Ascending aorta (tissue), 2 donors: ENCODE data around the gene SPAM1. TPM values are rescaled to one million over a fixed set of nuclear protein-coding genes. Genes with fewer than 3 reads are reported as not detected.
"Not testable (repeated sequence)": the region's sequence is repeated elsewhere in the genome, so short reads cannot be mapped to it uniquely, and the experiment has no call there.

ENCODE experiments used
- DNase-seq, 2 donors: peaks; one replicate each; pipeline ENCODE4 v3.0.0-alpha.2; 2019; ENCODE audit warnings: low spot score in 2 of 2
- H3K27ac ChIP-seq, 2 donors: fragments of 200-600 bp; sonication (generic); one replicate each; pipeline ENCODE4 v1.5.1; 2016 to 2017; ENCODE audit warnings: mild to moderate bottlenecking in 1 of 2
- H3K27me3 ChIP-seq: fragments of 200-600 bp; sonication (generic); one replicate; pipeline ENCODE4 v1.5.1; 2017
- H3K36me3 ChIP-seq, 2 donors: fragments of 200-600 bp; sonication (generic); one replicate each; pipeline ENCODE4 v1.5.1; 2016
- H3K4me1 ChIP-seq, 2 donors: fragments of 200-600 bp; sonication (generic); one replicate each; pipeline ENCODE4 v1.5.1; 2016 to 2017; ENCODE audit warnings: mild to moderate bottlenecking in 1 of 2
- H3K4me3 ChIP-seq, 2 donors: fragments of 200-600 bp; sonication (generic); one replicate each; pipeline ENCODE4 v1.5.1; 2016 to 2017; ENCODE audit warnings: mild to moderate bottlenecking in 1 of 2
- H3K9me3 ChIP-seq, 2 donors: fragments of 200-600 bp; sonication (generic); one replicate each; pipeline ENCODE4 v1.5.1; 2016
- intact Hi-C: fragments of 100-400 bp; cut with DNase I; formaldehyde crosslinking; loops from one replicate; pipeline ENCODE4 v1.15.1; 2023
- total RNA-seq: library from RNA; depleted of rRNA; stranded (reverse); fragments of >200 nt; gene quantifications from one replicate; pipeline ENCODE4 v1.1.0, GENCODE V29; 2016
- TF ChIP-seq, protein P1 (sequence below), 3 experiments: fragments of 200-600 bp in 2 of 3; fragments of 450-650 bp in 1 of 3; sonication (generic) in 2 of 3; IDR thresholded peaks; one replicate each; pipeline ENCODE4 v1.5.1; 2016 to 2019; ENCODE audit warnings: antibody characterized with exemption in 3 of 3, mild to moderate bottlenecking in 1 of 3, moderate library complexity in 1 of 3

SPAM1 gene
- total RNA-seq, 1 donor from 2014 or later: not detected

DNA sequence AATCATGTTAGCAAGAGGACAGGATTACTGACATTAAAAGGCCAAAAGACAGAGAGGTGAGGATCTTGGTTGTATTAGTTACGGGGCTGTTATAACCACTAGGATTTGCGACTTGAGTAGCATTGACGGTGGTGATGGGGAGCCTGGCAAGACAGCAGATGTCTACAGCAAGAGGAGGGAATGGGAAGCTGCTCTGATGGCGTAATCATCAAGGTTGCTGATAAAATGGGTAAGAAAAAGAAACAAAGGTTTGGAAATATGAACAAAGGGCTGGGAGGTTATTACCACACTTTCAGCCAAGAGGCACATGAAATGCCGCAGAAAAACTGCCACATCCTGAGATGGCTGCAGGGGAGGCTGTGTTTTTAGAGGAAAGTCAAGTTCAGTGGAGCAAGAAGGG lies 73.9 kb downstream of the SPAM1 start:
- H3K4me1 ChIP-seq: no peaks in the 10 kb centered on the region
- H3K4me3 ChIP-seq: no peak overlapping the region
- TF ChIP-seq, protein P1, sequence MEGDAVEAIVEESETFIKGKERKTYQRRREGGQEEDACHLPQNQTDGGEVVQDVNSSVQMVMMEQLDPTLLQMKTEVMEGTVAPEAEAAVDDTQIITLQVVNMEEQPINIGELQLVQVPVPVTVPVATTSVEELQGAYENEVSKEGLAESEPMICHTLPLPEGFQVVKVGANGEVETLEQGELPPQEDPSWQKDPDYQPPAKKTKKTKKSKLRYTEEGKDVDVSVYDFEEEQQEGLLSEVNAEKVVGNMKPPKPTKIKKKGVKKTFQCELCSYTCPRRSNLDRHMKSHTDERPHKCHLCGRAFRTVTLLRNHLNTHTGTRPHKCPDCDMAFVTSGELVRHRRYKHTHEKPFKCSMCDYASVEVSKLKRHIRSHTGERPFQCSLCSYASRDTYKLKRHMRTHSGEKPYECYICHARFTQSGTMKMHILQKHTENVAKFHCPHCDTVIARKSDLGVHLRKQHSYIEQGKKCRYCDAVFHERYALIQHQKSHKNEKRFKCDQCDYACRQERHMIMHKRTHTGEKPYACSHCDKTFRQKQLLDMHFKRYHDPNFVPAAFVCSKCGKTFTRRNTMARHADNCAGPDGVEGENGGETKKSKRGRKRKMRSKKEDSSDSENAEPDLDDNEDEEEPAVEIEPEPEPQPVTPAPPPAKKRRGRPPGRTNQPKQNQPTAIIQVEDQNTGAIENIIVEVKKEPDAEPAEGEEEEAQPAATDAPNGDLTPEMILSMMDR (IDR thresholded peaks at IDR 0.05): no peak
- DNase-seq: no peak
- H3K27me3 ChIP-seq: no peaks in the 10 kb centered on the region
- H3K27ac ChIP-seq: no peak overlapping the region
- H3K9me3 ChIP-seq: no peaks in the 10 kb centered on the region
- intact Hi-C loops: no loop called here
- H3K36me3 ChIP-seq: no peaks in the 10 kb centered on the region

DNA sequence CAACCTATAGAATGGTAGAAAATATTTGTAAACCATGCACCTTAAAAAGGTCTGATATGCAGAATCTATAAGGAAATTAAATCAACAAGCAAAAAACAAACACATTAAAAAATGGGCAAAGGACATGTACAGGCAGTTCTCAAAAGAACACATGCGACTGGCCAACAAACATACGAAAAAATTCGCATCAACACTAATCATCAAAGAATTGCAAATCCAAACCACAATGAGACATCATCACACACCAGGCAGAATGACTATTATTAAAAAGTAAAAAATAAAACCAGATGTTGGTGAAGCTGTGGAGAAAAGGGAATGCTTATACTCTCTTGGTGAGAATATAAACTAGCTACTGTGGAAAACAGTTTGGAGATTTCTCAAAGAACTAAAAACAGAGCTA lies 74.7 kb downstream of the SPAM1 start:
- Histone ChIP-seq H3K27me3 (no peaks in the 10 kb centered on the region), H3K4me3 (no peak overlapping the region), H3K36me3 (no peaks in the 10 kb centered on the region), H3K9me3 (no peaks in the 10 kb centered on the region), H3K27ac (no peak overlapping the region), H3K4me1 (no peaks in the 10 kb centered on the region)
- no peak for DNase-seq
- intact Hi-C loops: no loop called here
- TF ChIP-seq, protein P1 (IDR thresholded peaks at IDR 0.05): no peak

DNA sequence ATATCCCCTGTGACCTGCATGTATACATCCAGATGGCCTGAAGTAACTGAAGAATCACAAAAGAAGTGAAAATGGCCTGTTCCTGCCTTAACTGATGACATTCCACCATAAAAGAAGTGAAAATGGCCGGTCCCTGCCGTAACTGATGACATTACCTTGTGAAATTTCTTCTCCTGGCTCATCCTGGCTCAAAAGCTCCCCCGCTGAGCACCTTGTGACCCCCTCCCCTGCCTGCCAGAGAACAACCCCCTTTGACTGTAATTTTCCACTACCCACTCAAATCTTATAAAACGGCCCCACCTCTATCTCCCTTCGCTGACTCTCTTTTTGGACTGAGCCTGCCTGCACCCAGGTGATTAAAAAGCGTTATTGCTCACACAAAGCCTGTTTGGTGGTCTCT lies 83.3 kb downstream of the SPAM1 start:
- intact Hi-C loops, H3K4me1 ChIP-seq, H3K27me3 ChIP-seq, DNase-seq, H3K9me3 ChIP-seq, H3K27ac ChIP-seq, H3K36me3 ChIP-seq, H3K4me3 ChIP-seq: not testable (repeated sequence)

DNA sequence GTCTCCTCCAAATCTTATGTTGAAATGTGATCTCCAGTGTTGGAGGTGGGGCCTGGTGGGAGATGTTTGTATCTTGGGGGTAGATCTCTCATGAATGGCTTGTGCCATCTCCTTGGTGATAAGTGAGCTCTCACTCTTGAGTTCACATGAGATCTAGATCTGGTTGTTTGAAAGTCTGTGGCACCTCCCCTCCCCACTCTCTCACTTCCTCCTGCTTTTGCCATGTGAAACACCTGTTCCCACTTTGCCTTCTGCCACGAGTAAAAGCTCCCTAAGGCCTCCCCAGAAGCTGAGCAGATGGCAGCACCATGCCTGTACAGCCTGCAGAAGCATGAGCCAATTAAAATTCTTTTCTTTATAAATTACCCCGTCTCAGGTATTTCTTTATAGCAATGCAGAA lies 84.3 kb downstream of the SPAM1 start:
- DNase-seq: no peak
- intact Hi-C loops: no loop called here
- Histone ChIP-seq H3K9me3 (no peaks in the 10 kb centered on the region), H3K27me3 (no peaks in the 10 kb centered on the region), H3K27ac (no peak overlapping the region), H3K4me3 (no peak overlapping the region), H3K4me1 (no peaks in the 10 kb centered on the region), H3K36me3 (no peaks in the 10 kb centered on the region)
- TF ChIP-seq, protein P1 (IDR thresholded peaks at IDR 0.05): no peak

Other genes with a start within 250 kb of the SPAM1 start
- gene WASL, start 176.2 kb upstream of the SPAM1 start, total RNA-seq: 23.7 TPM
- not detected for gene HYAL4, start 80.1 kb upstream of the SPAM1 start, total RNA-seq
- not detected for gene TMEM229A, start 107.8 kb downstream of the SPAM1 start, total RNA-seq